HG03280 (cell line): ENCODE measurements around the gene FGF18.

Source experiments
- ATAC-seq: cut with Tn5 transposase; IDR thresholded peaks from one replicate; pipeline ENCODE4 v1.9.1; 2021; ENCODE audit warnings: mild to moderate bottlenecking, moderate library complexity; ENCODE audit not compliant: unreplicated experiment

Gene FGF18

DNA sequence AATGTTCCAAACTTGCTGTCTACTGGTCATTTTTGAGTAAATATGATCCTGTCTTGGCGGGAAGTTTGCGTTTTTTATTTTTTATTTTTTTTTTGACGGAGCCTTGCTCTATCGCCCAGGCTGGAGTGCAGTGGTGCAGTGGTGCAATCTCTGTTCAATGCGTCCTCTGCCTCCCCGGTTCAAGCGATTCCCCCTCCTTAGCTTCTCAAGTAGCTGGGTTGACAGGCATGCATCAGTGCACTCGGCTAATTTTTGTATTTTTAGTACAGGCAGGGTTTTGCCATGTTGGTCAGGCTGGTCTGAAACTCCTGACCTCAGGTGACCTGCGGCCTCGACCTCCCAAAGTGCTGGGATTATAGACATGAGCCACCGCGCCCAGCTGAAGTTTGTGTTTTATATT lies 45.4 kb downstream of the FGF18 start:
- no peak for ATAC-seq

- no peak for ATAC-seq
Measured at GRCh38 chr5:171467107-171467506, 47.7 kb downstream of the FGF18 start.

DNA sequence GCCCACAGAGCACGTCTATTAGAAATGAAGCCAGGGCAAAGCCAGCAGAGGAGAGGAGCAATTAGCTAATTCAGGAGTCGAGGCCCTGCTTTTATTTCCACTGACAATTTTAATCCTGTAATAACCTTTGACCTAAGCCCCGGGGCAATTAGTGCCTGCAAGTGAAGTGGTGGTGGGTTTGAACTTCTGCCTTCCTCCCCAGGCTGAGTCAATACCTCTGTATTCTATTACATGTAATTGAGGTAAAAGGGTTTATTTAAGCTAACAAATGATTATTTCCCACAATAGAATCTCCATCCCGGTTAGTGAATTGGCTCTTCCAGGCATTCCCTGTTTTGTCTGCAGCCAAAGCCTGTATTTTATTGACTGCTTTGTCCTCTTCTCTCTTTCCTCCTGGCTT lies 49.9 kb downstream of the FGF18 start:
- ATAC-seq: no peak

- no peak for ATAC-seq
Measured at GRCh38 chr5:171470420-171470819, 51.0 kb downstream of the FGF18 start.

DNA sequence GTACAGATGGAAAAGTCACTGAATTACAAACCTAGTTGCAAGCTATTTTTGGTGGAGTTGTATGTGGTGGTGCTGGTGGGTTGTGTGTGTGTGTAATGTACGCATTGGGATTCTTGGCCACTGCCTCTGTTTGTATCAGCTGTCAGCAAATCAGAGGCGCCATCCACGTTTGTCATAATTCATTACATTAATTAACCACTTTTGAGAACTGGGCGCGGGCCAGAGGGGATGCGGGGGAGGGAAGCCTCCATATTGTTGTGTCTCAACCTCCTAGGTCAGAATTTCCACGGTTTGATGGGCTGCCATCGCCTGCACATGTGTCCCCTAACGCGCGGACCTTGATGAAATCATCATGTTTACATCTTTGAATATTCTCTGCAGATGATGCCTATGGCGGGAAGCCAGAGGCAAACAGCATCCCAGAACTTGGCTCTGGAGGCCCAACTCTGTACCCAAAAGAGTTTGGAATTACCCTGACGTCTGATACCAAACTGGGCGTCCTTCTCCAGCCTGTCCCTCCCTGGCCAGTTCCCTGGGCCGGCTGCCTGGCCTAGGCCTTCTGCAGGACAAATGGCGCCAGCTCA lies 54.9 kb downstream of the FGF18 start:
- ATAC-seq: no peak

GRCh38 chr5:171475596-171475995 lies 56.1 kb downstream of the FGF18 start:
- ATAC-seq: no peak

- no peak for ATAC-seq
Measured at GRCh38 chr5:171476701-171477100, 57.3 kb downstream of the FGF18 start.

- ATAC-seq: no peak
Measured at GRCh38 chr5:171477101-171477500, 57.7 kb downstream of the FGF18 start.

- no peak for ATAC-seq
Measured at GRCh38 chr5:171477666-171478065, 58.2 kb downstream of the FGF18 start.

GRCh38 chr5:171478946-171479775 lies 59.7 kb downstream of the FGF18 start:
- no peak for ATAC-seq

- no peak for ATAC-seq
Measured at GRCh38 chr5:171479776-171480125, 60.3 kb downstream of the FGF18 start.

- ATAC-seq: no peak
Measured at GRCh38 chr5:171480239-171480638, 60.8 kb downstream of the FGF18 start.

GRCh38 chr5:171481571-171482433 lies 62.4 kb downstream of the FGF18 start:
- ATAC-seq: no peak

- ATAC-seq: no peak
Measured at GRCh38 chr5:171482434-171482730, 62.9 kb downstream of the FGF18 start.

GRCh38 chr5:171483551-171484135 lies 64.2 kb downstream of the FGF18 start:
- no peak for ATAC-seq

- ATAC-seq: no peak
Measured at GRCh38 chr5:171484460-171484899, 65.0 kb downstream of the FGF18 start.

GRCh38 chr5:171485668-171486067 lies 66.2 kb downstream of the FGF18 start:
- no peak for ATAC-seq

GRCh38 chr5:171486613-171487012 lies 67.2 kb downstream of the FGF18 start:
- no peak for ATAC-seq

DNA sequence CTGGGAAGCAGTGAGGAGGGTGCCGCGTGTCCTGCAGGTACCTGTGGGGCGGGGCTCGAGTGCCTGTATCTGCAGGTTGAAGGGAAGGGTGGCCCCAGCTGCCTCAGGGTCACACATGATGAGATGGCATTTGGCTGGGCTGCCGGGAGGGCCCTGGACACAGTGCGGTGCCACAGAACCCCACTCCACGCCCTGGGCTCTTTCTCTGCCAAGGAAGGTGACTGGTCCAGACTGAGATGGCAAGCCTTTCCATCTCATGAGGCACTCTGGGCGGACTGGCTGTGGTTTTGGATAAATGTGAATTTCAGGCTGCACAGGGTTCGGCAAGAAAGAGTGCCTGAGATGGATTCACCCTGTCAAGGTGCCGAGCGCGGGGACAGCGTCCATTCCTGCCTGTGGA lies 69.4 kb downstream of the FGF18 start:
- no peak for ATAC-seq

GRCh38 chr5:171492781-171493180 lies 73.3 kb downstream of the FGF18 start:
- no peak for ATAC-seq

- no peak for ATAC-seq
Measured at GRCh38 chr5:171493646-171494393, 74.4 kb downstream of the FGF18 start.
